Measurements from ENCODE around the gene TSACC.

Gene TSACC

GRCh38 chr1:156310962-156311361 is 27.4 kb upstream of the TSACC start:
- Histone ChIP-seq H2AFZ (ENCODE audit: low read length) (no peak overlapping the region), H3K9ac (ENCODE audit: low read length) (no peak overlapping the region), H3F3A (ENCODE audit: insufficient read depth, low read length) (peaks cover 6% of the 10 kb centered on the region; the same call in 1 of the 2 replicates), H3K4me1 (ENCODE audit: low read length) (no peaks in the 10 kb centered on the region), H3K36me3 (replicated peaks; ENCODE audit: insufficient read depth, low read length) (peaks cover 37% of the 10 kb centered on the region), H3K27ac (ENCODE audit: low read length) (no peak overlapping the region), H3K9me2 (replicated peaks; ENCODE audit: insufficient read depth, low read length) (no peaks in the 10 kb centered on the region), H4K20me1 (ENCODE audit: insufficient read depth, low read length) (no peaks in the 10 kb centered on the region), H3K4me2 (ENCODE audit: low read depth, low read length) (no peak overlapping the region), H3K9me3 (replicated peaks; ENCODE audit: insufficient read depth, low read length) (no peaks in the 10 kb centered on the region), H3K4me3 (ENCODE audit: low read length) (no peak overlapping the region), H3K79me2 (ENCODE audit: low read length) (peaks cover 9% of the 10 kb centered on the region; the same call in 1 of the 2 replicates), H3K27me3 (replicated peaks; ENCODE audit: insufficient read depth, low read length) (no peaks in the 10 kb centered on the region)
- DNase-seq: no peak
- no peak for TF ChIP-seq EZH2phosphoT487 (IDR thresholded peaks at IDR 0.05; ENCODE audit: low read length)
- TF ChIP-seq EZH2 (optimal IDR thresholded peaks at IDR 0.05; ENCODE audit: low read depth, low read length): no peak
- TF ChIP-seq, protein P1, sequence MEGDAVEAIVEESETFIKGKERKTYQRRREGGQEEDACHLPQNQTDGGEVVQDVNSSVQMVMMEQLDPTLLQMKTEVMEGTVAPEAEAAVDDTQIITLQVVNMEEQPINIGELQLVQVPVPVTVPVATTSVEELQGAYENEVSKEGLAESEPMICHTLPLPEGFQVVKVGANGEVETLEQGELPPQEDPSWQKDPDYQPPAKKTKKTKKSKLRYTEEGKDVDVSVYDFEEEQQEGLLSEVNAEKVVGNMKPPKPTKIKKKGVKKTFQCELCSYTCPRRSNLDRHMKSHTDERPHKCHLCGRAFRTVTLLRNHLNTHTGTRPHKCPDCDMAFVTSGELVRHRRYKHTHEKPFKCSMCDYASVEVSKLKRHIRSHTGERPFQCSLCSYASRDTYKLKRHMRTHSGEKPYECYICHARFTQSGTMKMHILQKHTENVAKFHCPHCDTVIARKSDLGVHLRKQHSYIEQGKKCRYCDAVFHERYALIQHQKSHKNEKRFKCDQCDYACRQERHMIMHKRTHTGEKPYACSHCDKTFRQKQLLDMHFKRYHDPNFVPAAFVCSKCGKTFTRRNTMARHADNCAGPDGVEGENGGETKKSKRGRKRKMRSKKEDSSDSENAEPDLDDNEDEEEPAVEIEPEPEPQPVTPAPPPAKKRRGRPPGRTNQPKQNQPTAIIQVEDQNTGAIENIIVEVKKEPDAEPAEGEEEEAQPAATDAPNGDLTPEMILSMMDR (IDR thresholded peaks at IDR 0.05; ENCODE audit: low read length): no peak

- Histone ChIP-seq H3K27me3 (replicated peaks; ENCODE audit: insufficient read depth, low read length) (no peaks in the 10 kb centered on the region), H3K27ac (ENCODE audit: low read length) (no peak overlapping the region), H3K36me3 (replicated peaks; ENCODE audit: insufficient read depth, low read length) (peaks cover 58% of the 10 kb centered on the region), H3K9me3 (replicated peaks; ENCODE audit: insufficient read depth, low read length) (no peaks in the 10 kb centered on the region), H4K20me1 (ENCODE audit: insufficient read depth, low read length) (no peaks in the 10 kb centered on the region), H3K4me1 (ENCODE audit: low read length) (no peaks in the 10 kb centered on the region), H3K4me2 (ENCODE audit: low read depth, low read length) (no peak overlapping the region), H3F3A (ENCODE audit: insufficient read depth, low read length) (peaks cover 6% of the 10 kb centered on the region), H3K9me2 (replicated peaks; ENCODE audit: insufficient read depth, low read length) (no peaks in the 10 kb centered on the region), H3K9ac (ENCODE audit: low read length) (no peak overlapping the region), H3K4me3 (ENCODE audit: low read length) (no peak overlapping the region), H2AFZ (ENCODE audit: low read length) (no peak overlapping the region), H3K79me2 (ENCODE audit: low read length) (peaks cover 35% of the 10 kb centered on the region)
- TF ChIP-seq EZH2phosphoT487 (IDR thresholded peaks at IDR 0.05; ENCODE audit: low read length) (no peak), EZH2 (optimal IDR thresholded peaks at IDR 0.05; ENCODE audit: low read depth, low read length) (no peak)
- TF ChIP-seq, protein P1 (IDR thresholded peaks at IDR 0.05; ENCODE audit: low read length): no peak
- DNase-seq: no peak
Measured at GRCh38 chr1:156316909-156317308, 21.4 kb upstream of the TSACC start.

DNA sequence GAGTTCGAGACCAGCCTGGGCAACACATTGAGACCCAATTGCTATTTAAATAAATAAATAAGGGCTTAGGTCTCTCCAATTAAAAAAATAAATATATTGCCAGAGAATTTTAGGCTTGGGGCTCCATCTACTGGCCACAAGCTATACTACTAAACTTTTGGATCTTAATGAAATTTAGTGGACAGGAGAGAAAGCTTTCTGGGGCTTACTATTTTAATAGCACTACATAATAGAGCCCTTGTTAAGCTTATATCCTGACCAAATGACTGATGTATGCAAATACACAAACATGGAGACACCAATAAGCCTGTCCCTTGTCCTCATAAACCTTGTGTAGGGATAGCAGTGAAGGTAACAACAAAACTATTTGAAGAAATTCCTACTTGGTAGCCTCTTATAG is 18.7 kb upstream of the TSACC start:
- H3K79me2 ChIP-seq (ENCODE audit: low read length): peaks cover 40% of the 10 kb centered on the region

More for the DNA sequence above, 18.7 kb upstream of the TSACC start:
- peak; percentile 40 for DNase-seq
- Histone ChIP-seq H3K9ac (ENCODE audit: low read length) (no peak overlapping the region), H3K27me3 (replicated peaks; ENCODE audit: insufficient read depth, low read length) (no peaks in the 10 kb centered on the region), H3K9me3 (replicated peaks; ENCODE audit: insufficient read depth, low read length) (no peaks in the 10 kb centered on the region), H3K36me3 (replicated peaks; ENCODE audit: insufficient read depth, low read length) (peaks cover 53% of the 10 kb centered on the region), H3K9me2 (replicated peaks; ENCODE audit: insufficient read depth, low read length) (no peaks in the 10 kb centered on the region), H3K4me2 (ENCODE audit: low read depth, low read length) (no peak overlapping the region), H2AFZ (ENCODE audit: low read length) (no peak overlapping the region), H3F3A (ENCODE audit: insufficient read depth, low read length) (peaks cover 7% of the 10 kb centered on the region), H4K20me1 (ENCODE audit: insufficient read depth, low read length) (no peaks in the 10 kb centered on the region), H3K4me3 (ENCODE audit: low read length) (no peak overlapping the region), H3K27ac (ENCODE audit: low read length) (no peak overlapping the region), H3K4me1 (ENCODE audit: low read length) (no peaks in the 10 kb centered on the region)
- no peak for TF ChIP-seq EZH2phosphoT487 (IDR thresholded peaks at IDR 0.05; ENCODE audit: low read length)
- TF ChIP-seq, protein P1 (IDR thresholded peaks at IDR 0.05; ENCODE audit: low read length): peak; percentile 66
